ENCODE data around the gene CCM2.
A peak's percentile ranks its signal among the peaks of the same experiment; 100 is the strongest.

CCM2 gene

GRCh38 chr7:45080958-45081669 lies 81.1 kb downstream of the CCM2 start:
- DNase-seq (ENCODE audit: low read depth in 2 of 2) = no peak

DNA sequence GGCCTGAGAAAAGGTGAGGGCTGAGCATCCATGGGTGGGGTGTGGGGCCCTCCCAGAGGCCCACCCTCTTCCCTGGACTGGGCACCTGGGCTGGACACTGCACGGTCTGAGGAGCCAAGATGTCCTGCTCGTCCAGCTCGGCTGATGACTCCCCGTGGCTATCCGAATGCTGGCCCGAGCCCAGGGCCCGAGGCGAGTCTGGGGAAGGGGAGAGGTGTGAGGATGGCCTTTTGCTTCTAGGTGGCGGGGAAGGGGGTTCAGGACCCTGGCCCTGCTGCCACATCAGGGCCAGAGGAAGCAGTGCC lies 81.6 kb downstream of the CCM2 start:
- DNase-seq (ENCODE audit: low read depth in 2 of 2) = no peak

- no peak for DNase-seq (ENCODE audit: low read depth in 2 of 2)
Measured at GRCh38 chr7:45082031-45082830, 82.2 kb downstream of the CCM2 start.

GRCh38 chr7:45082831-45083331 lies 82.9 kb downstream of the CCM2 start:
- DNase-seq (ENCODE audit: low read depth in 2 of 2) = no peak

DNA sequence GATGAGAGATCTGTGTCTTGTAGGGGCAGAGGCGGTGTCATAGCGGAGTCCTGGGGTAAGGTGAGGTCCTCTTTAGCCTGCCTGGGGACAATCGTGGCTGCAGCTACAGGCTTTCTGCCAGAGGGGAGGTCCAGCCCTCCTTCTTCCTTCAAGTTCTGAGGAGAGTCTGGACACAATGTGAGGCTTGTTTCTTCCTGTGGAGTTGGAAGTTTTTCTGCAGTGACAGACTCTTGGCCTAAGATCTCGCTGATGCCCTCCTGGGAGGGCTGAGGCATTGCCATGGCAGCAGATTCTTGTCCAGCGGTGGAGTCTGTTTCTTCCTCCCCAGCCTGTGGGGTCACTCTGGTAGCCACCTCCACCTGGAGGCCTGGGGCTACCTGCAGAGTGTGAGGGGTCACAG lies 84.3 kb downstream of the CCM2 start:
- no peak for DNase-seq (ENCODE audit: low read depth in 2 of 2)

DNA sequence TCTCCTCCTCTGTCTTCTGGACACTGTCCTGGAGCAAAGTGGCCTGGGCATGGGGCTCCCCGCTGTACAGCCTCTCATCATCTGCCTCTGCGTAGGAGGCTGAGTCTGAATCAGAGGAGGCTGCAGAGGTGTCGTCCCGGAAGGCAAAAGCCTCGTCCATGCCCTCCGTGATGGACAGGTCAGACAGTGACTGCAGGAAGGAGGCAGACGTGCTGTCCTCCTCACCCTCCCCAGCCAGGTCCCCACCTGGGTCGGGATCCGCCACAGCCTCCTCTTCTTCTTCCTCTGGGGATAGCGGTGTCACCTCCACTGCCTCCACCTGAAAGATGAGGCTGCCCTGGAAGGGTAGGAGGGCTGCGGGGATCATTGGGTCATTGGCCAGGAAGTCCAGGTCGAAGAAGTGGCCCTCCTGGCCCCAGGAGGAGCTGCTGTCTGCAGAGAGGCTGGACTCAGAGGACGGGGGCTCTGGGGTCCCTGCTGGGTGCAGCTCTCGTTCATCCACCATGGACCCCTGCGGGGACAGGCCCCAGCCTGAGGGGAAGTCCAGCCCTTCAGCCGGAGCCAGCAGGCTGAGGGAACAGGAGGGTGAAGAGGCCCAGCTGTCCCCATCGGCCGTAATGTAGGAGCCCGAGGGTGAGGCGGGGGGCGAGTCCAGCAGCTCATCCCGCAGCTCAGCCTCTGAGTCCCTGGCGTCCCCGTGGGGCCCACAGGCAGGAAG lies 85.1 kb downstream of the CCM2 start:
- DNase-seq (ENCODE audit: low read depth in 2 of 2) = no peak

GRCh38 chr7:45085619-45086200 lies 85.7 kb downstream of the CCM2 start:
- DNase-seq (ENCODE audit: low read depth in 2 of 2) = no peak

- DNase-seq (ENCODE audit: low read depth in 2 of 2) = no peak
Measured at GRCh38 chr7:45086331-45087065, 86.5 kb downstream of the CCM2 start.

DNA sequence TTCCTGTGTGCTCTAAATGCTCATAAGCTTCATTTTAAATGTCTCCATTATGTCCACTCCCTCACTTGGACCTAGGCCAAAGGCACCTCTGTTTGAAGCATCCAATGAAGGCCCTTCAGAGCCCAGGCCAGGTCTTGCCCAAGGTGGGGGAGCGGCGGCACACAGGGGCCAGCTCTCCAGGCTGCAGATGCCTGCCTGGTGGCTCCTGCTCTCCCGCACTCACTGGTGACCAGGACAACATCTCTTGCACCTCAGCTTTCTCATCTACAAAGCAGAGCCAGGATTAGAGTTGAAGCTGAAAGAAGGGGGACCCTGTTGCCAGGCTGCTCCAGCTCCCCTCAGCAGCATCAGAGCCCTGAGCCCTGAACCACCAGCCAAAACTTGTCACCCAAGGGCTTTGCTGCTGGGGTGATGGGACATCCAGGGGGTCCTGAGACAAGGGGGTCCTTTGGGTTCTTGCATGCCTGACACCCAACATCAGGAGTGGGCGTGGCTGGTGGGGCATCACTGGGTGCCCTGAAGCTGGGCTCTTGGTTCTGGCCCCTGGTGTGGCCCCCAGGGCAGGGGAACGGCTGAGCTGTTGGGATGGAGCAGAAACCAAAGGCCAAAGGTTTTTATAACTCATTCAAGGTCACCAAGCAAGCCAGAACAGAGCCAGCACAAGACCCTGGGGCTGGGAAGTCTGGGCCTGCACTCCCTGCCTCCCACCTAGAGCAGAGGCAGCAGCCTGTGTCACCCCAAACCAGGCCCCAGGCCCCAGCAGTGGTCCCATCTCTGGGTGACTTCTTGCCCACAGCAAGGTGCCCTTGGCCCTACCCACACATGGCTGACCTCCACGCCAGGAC lies 87.5 kb downstream of the CCM2 start:
- DNase-seq (ENCODE audit: low read depth in 2 of 2) = no peak

DNA sequence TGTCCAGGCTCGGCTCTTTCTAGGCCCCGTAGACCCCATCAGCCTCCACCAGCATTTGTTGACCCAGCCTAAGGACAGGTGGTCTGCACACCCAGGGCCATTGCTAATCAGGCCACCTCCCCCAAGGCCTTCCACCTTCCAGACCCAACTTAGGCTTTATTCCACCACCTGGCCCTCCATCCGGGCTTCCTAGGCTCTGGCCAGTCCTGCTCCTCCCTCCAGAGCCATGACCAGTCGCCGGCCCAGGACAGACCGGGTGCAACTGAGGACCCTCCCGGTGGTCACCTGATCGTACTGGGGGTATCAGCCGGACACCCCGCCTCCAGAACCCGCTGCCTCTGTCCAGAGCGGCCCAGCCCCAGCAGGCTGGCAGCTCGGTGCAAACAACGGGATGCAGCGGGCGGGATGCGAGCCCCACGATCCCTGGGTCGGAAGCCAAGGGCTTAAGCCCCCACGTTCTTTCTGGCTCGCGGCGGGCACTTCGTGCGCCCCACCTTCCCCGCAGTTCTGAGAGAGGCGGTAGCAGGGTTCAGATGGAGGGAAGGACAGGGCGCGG lies 88.2 kb downstream of the CCM2 start:
- no peak for DNase-seq (ENCODE audit: low read depth in 2 of 2)

DNA sequence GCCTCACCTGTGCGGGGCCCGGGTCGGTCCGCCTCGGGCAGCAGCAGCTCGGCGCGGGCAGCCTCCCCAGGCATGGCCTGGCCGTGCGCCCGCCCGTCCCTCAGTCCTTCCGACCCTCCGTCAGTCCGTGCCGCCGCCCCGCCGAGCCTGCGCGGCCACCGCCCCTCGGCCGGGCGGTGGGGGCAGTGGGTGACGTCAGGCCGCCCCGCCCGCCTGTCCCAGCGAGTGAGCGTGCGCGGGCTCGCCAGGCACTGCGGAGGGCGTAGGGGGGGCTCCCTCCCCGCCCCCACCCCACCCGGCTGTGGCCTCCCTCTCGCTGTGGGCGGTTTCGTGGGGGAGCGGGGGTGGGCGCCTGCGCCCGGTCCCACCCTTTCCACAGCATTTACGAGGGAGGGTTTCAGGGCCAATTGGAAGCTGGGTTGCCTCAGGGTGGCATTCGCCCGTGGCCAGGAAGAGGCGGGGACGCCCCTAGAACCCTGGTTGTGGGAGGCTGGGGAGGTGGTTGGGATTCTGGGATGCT lies 88.9 kb downstream of the CCM2 start, which contains the start of gene NACAD:
TSS of gene NACAD (minus strand) at position 149 of the 520 bp plus-strand sequence. CDS start at position 74, 75 bp downstream.
- peak; percentile 9 to 18 for DNase-seq (ENCODE audit: low read depth in 2 of 2)

GRCh38 chr7:45089341-45089891 lies 89.4 kb downstream of the CCM2 start:
- DNase-seq (ENCODE audit: low read depth in 2 of 2) = peak; percentile 20 to 37

DNA sequence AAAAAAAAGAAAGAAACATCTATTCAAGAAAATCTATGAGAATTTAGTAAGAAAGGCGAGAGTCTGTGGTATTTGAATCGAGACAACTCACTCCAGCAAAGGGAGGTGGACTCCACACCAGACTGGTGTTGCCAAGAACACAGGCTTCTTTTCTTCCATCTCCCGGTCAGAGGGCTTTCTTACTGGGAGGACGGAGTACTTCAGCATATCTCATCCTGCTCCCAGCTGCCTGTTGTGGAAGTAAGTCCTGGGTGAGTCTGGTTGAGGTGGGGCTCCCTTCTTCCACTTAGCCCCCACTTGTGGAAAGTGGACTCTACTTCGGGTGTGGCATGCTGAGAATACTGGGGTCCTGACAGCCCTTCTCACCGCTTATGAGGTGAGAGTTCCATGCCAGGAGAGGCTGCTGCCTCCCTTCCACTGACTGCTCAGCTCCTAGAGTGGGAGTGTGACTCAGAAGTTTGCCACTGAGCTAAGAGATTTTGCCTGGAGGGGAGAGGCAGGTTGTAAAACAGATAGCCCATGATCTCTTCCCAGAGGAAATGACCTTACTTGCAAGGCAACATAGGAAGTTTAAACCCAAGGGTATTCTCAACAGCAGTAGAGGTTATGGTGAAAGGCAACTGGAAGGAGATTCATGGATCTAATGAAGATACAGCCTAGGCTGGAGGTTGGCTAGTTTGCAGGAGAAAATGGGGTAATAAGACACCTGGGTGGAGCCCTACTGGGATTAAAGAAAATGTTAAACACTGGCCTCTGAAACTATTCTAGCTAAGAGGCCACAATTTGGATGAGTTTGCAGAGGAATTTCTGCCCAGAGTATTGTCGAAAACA lies 92.3 kb downstream of the CCM2 start:
- DNase-seq (ENCODE audit: low read depth in 2 of 2) = no peak

GRCh38 chr7:45092931-45093235 lies 92.9 kb downstream of the CCM2 start:
- no peak for DNase-seq (ENCODE audit: low read depth in 2 of 2)

DNA sequence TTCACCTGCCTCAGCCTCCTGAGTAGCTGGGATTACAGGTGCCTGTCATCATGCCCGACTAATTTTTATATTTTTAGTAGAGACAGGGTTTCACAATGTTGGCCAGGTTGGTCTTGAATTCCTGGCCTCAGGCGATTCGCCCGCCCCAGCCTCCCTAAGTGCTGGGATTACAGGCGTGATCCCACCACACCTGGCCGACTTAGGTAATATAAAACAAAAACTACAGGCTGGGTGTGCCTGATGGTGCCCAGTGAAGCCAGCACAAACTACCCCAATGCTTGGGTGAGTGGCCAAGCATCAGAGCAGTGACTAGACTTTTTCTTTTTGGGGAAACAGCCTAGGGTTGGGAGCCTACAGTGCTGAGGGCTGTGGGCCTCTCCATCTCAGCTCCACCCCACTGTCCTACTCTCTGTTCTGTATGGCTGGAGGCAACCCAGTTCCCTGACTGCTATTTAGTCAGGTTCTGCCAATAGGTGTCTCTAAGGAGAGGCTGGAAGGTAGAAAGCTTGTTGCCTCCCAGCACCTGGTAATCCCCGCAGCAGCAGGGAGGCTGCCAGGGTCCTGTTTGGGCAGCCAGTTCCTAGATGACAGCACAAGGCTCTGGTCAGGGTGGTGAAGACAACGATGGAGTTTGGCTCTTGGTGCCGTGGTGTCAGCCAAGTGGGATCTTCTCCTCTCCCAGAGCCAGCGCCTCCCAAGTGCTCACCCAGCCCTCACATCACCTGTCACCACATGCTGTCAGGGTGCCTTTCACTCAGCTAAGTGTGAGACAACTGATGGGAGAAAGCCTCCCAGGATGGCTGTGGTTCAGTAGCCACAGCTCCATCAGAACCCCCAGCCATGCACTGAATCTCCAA lies 99.2 kb downstream of the CCM2 start:
- DNase-seq (ENCODE audit: low read depth in 2 of 2) = no peak

DNA sequence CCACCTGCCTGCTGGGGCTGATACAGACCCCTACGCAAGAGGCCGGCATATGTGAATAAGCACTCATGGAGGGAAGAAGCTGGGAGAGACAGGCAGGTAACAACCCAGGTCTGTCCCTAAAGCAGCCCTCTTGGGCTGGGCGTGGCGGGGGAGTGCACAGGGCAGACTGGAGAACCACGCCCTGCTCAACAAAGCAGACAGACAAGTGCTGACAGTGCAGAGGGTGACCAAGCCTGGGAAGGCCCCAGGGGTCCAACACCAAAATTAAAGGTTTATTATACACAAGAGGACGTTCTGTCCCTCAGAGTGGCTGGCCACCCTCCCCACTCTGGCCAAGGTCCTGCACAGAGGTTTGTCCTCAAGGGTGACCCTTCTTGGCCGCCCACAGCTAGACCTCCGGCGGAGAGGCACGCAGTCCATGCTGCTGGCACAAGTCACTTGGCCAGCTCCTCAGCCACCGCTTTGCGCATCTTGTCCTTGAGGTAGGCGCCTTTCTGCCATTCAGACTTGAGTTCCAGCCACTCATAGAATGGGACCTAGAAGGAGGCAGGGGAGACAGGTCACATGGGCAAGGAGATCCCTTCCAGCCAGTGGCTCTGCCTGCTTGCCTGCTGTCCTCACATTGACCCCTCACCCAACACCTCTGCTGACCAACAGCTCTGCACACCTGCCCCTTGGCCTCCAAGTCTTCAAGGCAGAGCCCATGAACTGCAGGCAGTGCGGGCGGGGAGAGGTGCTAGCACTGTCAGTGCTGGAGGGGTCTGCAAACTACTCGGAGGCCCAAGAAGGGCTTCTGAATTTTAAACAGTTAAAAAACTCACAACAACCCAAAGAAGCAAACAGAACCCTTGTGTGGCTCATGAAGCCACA lies 100.1 kb downstream of the CCM2 start:
- no peak for DNase-seq (ENCODE audit: low read depth in 2 of 2)
